Neural progenitor cell (in vitro differentiated cells): Measurements from ENCODE around the gene LDLRAD4. TPM values are rescaled to one million over a fixed set of nuclear protein-coding genes. Genes with fewer than 3 reads are reported as not detected.

Experiments
- DNase-seq: peaks from one replicate; pipeline ENCODE4 v3.0.0-alpha.2; 2016; ENCODE audit warnings: low spot score
- H2AFZ ChIP-seq: fragments of 200-600 bp; sonication (generic); replicated peaks from 2 replicates; pipeline ENCODE4 v1.6.1; 2016; ENCODE audit warnings: antibody characterized with exemption
- H3F3A ChIP-seq: fragments of 200-600 bp; sonication (generic); 2 replicates; pipeline ENCODE4 v1.6.1; 2016; ENCODE audit warnings: antibody characterized with exemption, low read depth
- H3K27ac ChIP-seq: fragments of 200-600 bp; sonication (generic); 2 replicates; pipeline ENCODE4 v1.5.1; 2016; ENCODE audit warnings: mild to moderate bottlenecking
- H3K27me3 ChIP-seq: fragments of 200-600 bp; sonication (generic); 2 replicates; pipeline ENCODE4 v1.6.1; 2016; ENCODE audit warnings: mild to moderate bottlenecking, moderate library complexity
- H3K36me3 ChIP-seq: fragments of 200-600 bp; sonication (generic); 2 replicates; pipeline ENCODE4 v1.5.1; 2016
- H3K4me1 ChIP-seq: fragments of 200-600 bp; sonication (generic); 2 replicates; pipeline ENCODE4 v1.6.1; 2016; ENCODE audit warnings: mixed run types
- H3K4me2 ChIP-seq: fragments of 200-600 bp; sonication (generic); 2 replicates; pipeline ENCODE4 v1.6.1; 2016
- H3K4me3 ChIP-seq: fragments of 200-600 bp; sonication (generic); 2 replicates; pipeline ENCODE4 v1.5.1; 2016
- H3K79me2 ChIP-seq: fragments of 200-600 bp; sonication (generic); 2 replicates; pipeline ENCODE4 v1.6.1; 2016; ENCODE audit warnings: low read depth
- H3K9ac ChIP-seq: fragments of 200-600 bp; sonication (generic); 2 replicates; pipeline ENCODE4 v1.6.1; 2016
- H3K9me3 ChIP-seq: fragments of 200-600 bp; sonication (generic); 2 replicates; pipeline ENCODE4 v1.5.1; 2016; ENCODE audit warnings: low read depth
- H4K20me1 ChIP-seq: fragments of 200-600 bp; sonication (generic); 2 replicates; pipeline ENCODE4 v1.6.1; 2016; ENCODE audit warnings: low read depth
- H3K27ac Mint-ChIP-seq: 3 replicates; pipeline ENCODE4 v1.8.0; 2021; ENCODE audit warnings: mixed read lengths
- H3K27me3 Mint-ChIP-seq: 2 replicates; pipeline ENCODE4 v1.8.0; 2022; ENCODE audit warnings: low read depth, mild to moderate bottlenecking, inconsistent platforms, moderate library complexity, mixed read lengths; ENCODE audit not compliant: insufficient read depth
- H3K36me3 Mint-ChIP-seq: 3 replicates; pipeline ENCODE4 v1.8.0; 2021; ENCODE audit warnings: mixed read lengths
- H3K4me1 Mint-ChIP-seq: 3 replicates; pipeline ENCODE4 v1.8.0; 2021; ENCODE audit warnings: mixed read lengths
- H3K4me3 Mint-ChIP-seq: 3 replicates; pipeline ENCODE4 v1.8.0; 2021; ENCODE audit warnings: mild to moderate bottlenecking, moderate library complexity, mixed read lengths
- H3K9me3 Mint-ChIP-seq: 3 replicates; pipeline ENCODE4 v1.8.0; 2020; ENCODE audit warnings: mixed read lengths
- EZH2 ChIP-seq: fragments of 200-600 bp; sonication (generic); IDR thresholded peaks from 2 replicates; pipeline ENCODE4 v1.6.1; 2017; ENCODE audit warnings: antibody characterized with exemption, mild to moderate bottlenecking, moderate library complexity
- EZH2phosphoT487 ChIP-seq: fragments of 200-600 bp; sonication (generic); IDR thresholded peaks from 2 replicates; pipeline ENCODE4 v1.6.1; 2017; ENCODE audit warnings: antibody characterized with exemption
- total RNA-seq: library from RNA; depleted of rRNA; stranded (reverse); fragments of >200 nt; gene quantifications from 2 replicates; pipeline ENCODE4 v1.2.3, GENCODE V29; 2015; ENCODE audit warnings: low replicate concordance
- TF ChIP-seq, protein P1 (sequence below): fragments of 200-600 bp; sonication (generic); IDR thresholded peaks from 2 replicates; pipeline ENCODE4 v1.5.1; 2017; ENCODE audit warnings: antibody characterized with exemption, mild to moderate bottlenecking

LDLRAD4 gene
- total RNA-seq, 1 donor from 2014 or later, result 0.65 TPM

DNA sequence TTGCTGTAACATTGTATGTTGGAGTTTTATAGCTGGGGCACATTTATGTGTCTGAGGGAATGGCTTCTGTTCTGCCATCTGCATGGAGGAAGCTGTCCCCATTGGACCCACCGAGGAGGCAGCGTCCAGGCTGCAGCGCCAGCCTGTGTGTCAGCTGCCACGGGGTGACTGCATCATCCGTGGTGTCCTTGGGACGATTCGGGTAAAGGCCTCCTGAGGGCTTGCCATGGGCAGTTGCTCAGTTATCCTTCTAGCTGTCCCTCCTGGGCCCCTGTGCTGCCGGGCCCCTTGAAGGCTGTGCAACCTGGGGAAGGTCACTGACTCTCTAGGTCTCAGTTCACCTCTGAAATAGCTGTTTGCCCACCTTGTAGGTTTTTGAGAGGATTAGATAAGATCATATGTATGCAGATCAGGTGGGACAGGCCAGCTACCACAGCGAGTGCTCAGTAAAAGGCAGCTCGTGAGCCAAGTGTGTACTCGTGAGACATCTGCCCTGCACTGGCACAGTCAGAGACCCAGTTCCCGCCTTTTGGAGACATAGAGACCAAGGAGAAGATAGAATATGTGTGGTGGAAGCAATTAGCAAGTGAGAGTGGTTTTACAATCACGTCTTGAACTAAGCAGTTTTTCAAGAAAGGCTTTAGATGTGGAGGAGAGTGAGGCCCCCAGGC lies 10.6 kb downstream of the LDLRAD4 start:
- no peaks in the 10 kb centered on the region for H3K9me3 ChIP-seq
- Mint-ChIP-seq H3K36me3 (no peaks in the 10 kb centered on the region), H3K4me3 (no peak overlapping the region), H3K4me1 (peaks cover 18% of the 10 kb centered on the region), H3K27ac (no peak overlapping the region), H3K27me3 (peaks cover 6% of the 10 kb centered on the region), H3K9me3 (no peaks in the 10 kb centered on the region)
- H3K4me2 ChIP-seq, result no peak overlapping the region
- H3K4me1 ChIP-seq, result no peaks in the 10 kb centered on the region
- H3F3A ChIP-seq, result no peaks in the 10 kb centered on the region
- TF ChIP-seq EZH2 (no peak), EZH2phosphoT487 (no peak)
- TF ChIP-seq, protein P1, sequence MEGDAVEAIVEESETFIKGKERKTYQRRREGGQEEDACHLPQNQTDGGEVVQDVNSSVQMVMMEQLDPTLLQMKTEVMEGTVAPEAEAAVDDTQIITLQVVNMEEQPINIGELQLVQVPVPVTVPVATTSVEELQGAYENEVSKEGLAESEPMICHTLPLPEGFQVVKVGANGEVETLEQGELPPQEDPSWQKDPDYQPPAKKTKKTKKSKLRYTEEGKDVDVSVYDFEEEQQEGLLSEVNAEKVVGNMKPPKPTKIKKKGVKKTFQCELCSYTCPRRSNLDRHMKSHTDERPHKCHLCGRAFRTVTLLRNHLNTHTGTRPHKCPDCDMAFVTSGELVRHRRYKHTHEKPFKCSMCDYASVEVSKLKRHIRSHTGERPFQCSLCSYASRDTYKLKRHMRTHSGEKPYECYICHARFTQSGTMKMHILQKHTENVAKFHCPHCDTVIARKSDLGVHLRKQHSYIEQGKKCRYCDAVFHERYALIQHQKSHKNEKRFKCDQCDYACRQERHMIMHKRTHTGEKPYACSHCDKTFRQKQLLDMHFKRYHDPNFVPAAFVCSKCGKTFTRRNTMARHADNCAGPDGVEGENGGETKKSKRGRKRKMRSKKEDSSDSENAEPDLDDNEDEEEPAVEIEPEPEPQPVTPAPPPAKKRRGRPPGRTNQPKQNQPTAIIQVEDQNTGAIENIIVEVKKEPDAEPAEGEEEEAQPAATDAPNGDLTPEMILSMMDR, result no peak
- H4K20me1 ChIP-seq, result no peaks in the 10 kb centered on the region
- no peak overlapping the region for H3K9ac ChIP-seq
- no peak overlapping the region for H3K27ac ChIP-seq
- no peaks in the 10 kb centered on the region for H3K79me2 ChIP-seq
- no peak for DNase-seq
- no peak overlapping the region for H2AFZ ChIP-seq
- H3K36me3 ChIP-seq, result no peaks in the 10 kb centered on the region
- no peak overlapping the region for H3K4me3 ChIP-seq
- H3K27me3 ChIP-seq, result no peaks in the 10 kb centered on the region

DNA sequence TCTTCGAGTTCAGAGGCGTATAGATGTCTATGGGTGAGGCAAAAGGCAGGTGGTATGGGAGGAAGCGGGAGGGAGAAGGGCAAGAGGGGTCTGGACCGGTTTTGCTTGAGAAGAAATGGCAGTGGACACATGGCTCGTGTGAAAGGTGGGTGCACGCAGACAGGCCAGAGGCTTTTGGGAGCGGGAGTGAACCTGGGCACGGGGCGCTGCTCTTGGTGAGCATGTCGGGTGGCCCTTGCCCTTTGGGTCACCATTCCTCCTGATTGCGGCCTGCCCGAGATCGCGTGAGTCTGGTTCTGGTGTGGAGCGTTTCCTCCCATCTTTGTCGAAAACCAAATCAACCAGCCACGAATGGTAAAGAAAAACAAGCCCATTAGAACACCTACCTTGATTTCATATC lies 12.6 kb downstream of the LDLRAD4 start:
- Histone ChIP-seq H3K4me3 (no peak overlapping the region), H3K27me3 (no peaks in the 10 kb centered on the region), H3K4me2 (no peak overlapping the region), H3K4me1 (peaks cover 9% of the 10 kb centered on the region), H2AFZ (no peak overlapping the region), H3K36me3 (no peaks in the 10 kb centered on the region), H4K20me1 (no peaks in the 10 kb centered on the region), H3K27ac (no peak overlapping the region), H3K9ac (no peak overlapping the region), H3K9me3 (no peaks in the 10 kb centered on the region), H3F3A (no peaks in the 10 kb centered on the region), H3K79me2 (no peaks in the 10 kb centered on the region)
- Mint-ChIP-seq H3K27me3 (peaks cover 6% of the 10 kb centered on the region), H3K27ac (no peak overlapping the region), H3K4me1 (peaks cover 25% of the 10 kb centered on the region), H3K9me3 (no peaks in the 10 kb centered on the region), H3K36me3 (no peaks in the 10 kb centered on the region), H3K4me3 (no peak overlapping the region)
- DNase-seq, result no peak
- TF ChIP-seq, protein P1, result no peak

DNA sequence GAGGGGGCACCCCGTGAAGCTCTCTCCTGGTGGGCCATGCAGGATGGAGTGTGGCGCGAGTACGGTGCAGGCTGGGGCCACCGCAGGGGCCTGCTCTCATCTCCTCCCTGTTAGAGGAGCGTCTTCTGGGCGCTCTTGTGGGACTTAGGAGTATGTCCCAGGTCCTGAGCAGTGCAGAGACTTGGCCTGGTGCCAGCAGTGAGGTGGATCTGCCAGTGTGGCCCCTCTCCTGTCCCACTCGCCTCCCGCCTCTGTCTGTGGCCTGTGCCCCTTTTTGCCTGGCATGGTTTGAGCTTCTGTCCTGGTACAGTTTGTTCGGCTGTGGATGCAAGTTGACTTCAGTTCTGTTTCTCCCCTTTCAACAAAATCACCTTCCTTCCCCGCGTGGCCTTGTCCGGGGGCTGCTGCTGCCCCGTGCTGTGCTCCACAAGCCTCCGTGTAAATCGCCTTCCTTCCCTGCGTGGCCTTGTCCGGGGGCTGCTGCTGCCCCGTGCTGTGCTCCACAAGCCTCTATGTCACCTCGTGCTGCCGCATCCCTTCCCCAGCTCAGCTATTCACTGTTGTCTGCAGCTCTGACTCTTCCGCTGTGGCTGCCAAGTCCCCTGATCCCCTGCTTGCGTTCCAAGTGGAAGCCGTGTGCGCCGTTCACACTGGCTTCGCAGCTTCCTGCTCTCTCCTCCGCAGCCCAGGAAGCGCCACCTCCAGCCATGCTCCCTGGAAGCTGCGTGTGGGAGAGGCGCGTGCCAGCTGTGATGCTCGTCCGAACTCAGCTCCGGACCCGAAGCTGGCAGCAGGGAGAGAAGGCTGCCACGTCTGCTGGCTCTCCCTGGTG lies 13.7 kb downstream of the LDLRAD4 start:
- peaks cover 6% of the 10 kb centered on the region for H3K27me3 Mint-ChIP-seq
- DNase-seq, result no peak
- no peak overlapping the region for H2AFZ ChIP-seq
- H3K4me3 ChIP-seq, result no peak overlapping the region
- H4K20me1 ChIP-seq, result no peaks in the 10 kb centered on the region
- H3K9ac ChIP-seq, result no peak overlapping the region
- H3K79me2 ChIP-seq, result no peaks in the 10 kb centered on the region
- H3K4me3 Mint-ChIP-seq, result no peak overlapping the region
- no peaks in the 10 kb centered on the region for H3K27me3 ChIP-seq
- peaks cover 9% of the 10 kb centered on the region for H3K4me1 ChIP-seq
- no peaks in the 10 kb centered on the region for H3K9me3 ChIP-seq
- no peaks in the 10 kb centered on the region for H3F3A ChIP-seq
- H3K27ac Mint-ChIP-seq, result peak overlapping the region; percentile 81
- H3K9me3 Mint-ChIP-seq, result no peaks in the 10 kb centered on the region
- TF ChIP-seq EZH2phosphoT487, result no peak
- no peak for TF ChIP-seq EZH2
- TF ChIP-seq, protein P1, result no peak
- no peak overlapping the region for H3K27ac ChIP-seq
- no peak overlapping the region for H3K4me2 ChIP-seq
- H3K36me3 Mint-ChIP-seq, result no peaks in the 10 kb centered on the region
- H3K36me3 ChIP-seq, result no peaks in the 10 kb centered on the region
- peaks cover 34% of the 10 kb centered on the region for H3K4me1 Mint-ChIP-seq
